Coronary artery (tissue), 2 donors: ENCODE measurements around the gene XXYLT1.

Source experiments
- DNase-seq: peaks from one replicate; pipeline ENCODE4 v3.0.0-alpha.2; 2017; ENCODE audit warnings: low spot score
- H3K27ac ChIP-seq, 2 donors: fragments of 200-600 bp; sonication (generic); one replicate each; pipeline ENCODE4 v1.5.1; 2016 to 2019
- H3K4me3 ChIP-seq: fragments of 200-600 bp; sonication (generic); 2 replicates; pipeline ENCODE4 v1.5.1; 2016; ENCODE audit warnings: mild to moderate bottlenecking, moderate library complexity
- CTCF ChIP-seq: fragments of 200-600 bp; sonication (generic); IDR thresholded peaks from one replicate; pipeline ENCODE4 v1.5.1; 2019; ENCODE audit warnings: antibody characterized with exemption

XXYLT1 gene

GRCh38 chr3:195186041-195186709 lies 84.8 kb downstream of the XXYLT1 start:
- H3K27ac ChIP-seq = no peak overlapping the region
- DNase-seq = no peak
- no peak overlapping the region for H3K4me3 ChIP-seq
- no peak for TF ChIP-seq CTCF

GRCh38 chr3:195185583-195185982 lies 85.4 kb downstream of the XXYLT1 start:
- Histone ChIP-seq H3K4me3 (no peak overlapping the region), H3K27ac (no peak overlapping the region)
- no peak for TF ChIP-seq CTCF
- DNase-seq = no peak

- Histone ChIP-seq H3K4me3 (no peak overlapping the region), H3K27ac (no peak overlapping the region)
- TF ChIP-seq CTCF = no peak
- no peak for DNase-seq
Observed at GRCh38 chr3:195184716-195185421, 86.1 kb downstream of the XXYLT1 start.

GRCh38 chr3:195183071-195183776 lies 87.7 kb downstream of the XXYLT1 start:
- Histone ChIP-seq H3K4me3 (no peak overlapping the region), H3K27ac (no peak overlapping the region)
- no peak for TF ChIP-seq CTCF
- DNase-seq = no peak

GRCh38 chr3:195182470-195182795 lies 88.5 kb downstream of the XXYLT1 start:
- H3K27ac ChIP-seq = no peak overlapping the region
- H3K4me3 ChIP-seq = no peak overlapping the region
- DNase-seq = no peak
- no peak for TF ChIP-seq CTCF

GRCh38 chr3:195181741-195182469 lies 89.1 kb downstream of the XXYLT1 start:
- no peak for TF ChIP-seq CTCF
- H3K4me3 ChIP-seq = no peak overlapping the region
- H3K27ac ChIP-seq = no peak overlapping the region
- DNase-seq = no peak
